ENCODE data around the gene PACSIN1.

The PACSIN1 gene

GRCh38 chr6:34535646-34536045 lies 69.8 kb downstream of the PACSIN1 start:
- Histone ChIP-seq H3K27ac (no peak overlapping the region), H3K9ac (ENCODE audit: insufficient read length) (no peak overlapping the region), H3K4me3 (no peak overlapping the region), H3K36me3 (ENCODE audit: insufficient read depth, low read length) (no peaks in the 10 kb centered on the region), H3K9me3 (ENCODE audit: low read depth, low read length) (no peaks in the 10 kb centered on the region)
- TF ChIP-seq FOXP2 (optimal IDR thresholded peaks at IDR 0.05; ENCODE audit: control extremely low read depth, extremely low read length, insufficient read depth) (no peak), EZH2 (IDR thresholded peaks at IDR 0.05) (no peak), POLR2AphosphoS5 (IDR thresholded peaks at IDR 0.05; ENCODE audit: borderline replicate concordance, low read depth, low read length) (no peak)
- no peak for DNase-seq (ENCODE audit: low read depth, low spot score)

DNA sequence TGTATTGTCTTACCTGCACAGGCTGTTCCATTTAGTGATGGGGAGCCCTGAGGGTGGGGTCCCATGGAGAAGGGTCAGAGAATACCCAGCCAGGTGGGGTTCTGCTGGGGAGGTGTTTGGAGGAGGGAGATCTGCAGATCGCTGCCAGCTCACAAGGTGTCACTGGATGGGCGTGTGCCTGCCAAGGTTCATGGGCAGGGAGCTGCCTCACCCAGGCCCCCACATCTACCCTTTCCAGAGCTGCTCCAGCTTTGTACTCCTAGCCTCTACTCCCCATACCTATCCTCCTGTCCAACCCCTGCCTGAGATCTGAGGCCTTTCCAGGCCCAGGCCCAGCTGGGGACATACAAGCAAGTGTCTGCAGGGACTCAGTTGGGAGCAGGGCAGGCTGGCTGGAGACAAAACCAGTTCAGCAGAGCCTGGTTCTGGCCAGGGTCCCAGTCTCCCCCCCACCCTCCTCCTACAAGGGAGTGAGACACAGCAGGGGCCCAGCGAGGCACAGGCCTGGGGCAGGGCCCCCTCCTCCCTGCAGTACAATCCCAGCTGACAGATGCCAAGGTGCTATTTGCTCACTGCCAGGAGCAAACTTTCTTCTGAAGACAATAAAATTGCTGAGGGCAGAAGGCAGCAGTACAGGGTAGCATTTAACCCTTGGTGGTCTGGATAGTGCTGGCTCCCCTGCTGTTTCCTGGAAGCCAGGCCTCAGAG lies 70.5 kb downstream of the PACSIN1 start:
- TF ChIP-seq EZH2 (IDR thresholded peaks at IDR 0.05) (no peak), FOXP2 (optimal IDR thresholded peaks at IDR 0.05; ENCODE audit: control extremely low read depth, extremely low read length, insufficient read depth) (no peak), POLR2AphosphoS5 (IDR thresholded peaks at IDR 0.05; ENCODE audit: borderline replicate concordance, low read depth, low read length) (no peak)
- no peaks in the 10 kb centered on the region for H3K36me3 ChIP-seq (ENCODE audit: insufficient read depth, low read length)
- H3K9me3 ChIP-seq (ENCODE audit: low read depth, low read length): no peaks in the 10 kb centered on the region
- DNase-seq (ENCODE audit: low read depth, low spot score): no peak
- H3K4me3 ChIP-seq: no peak overlapping the region; the same call in 1 of the 2 replicates
- no peak overlapping the region for H3K27ac ChIP-seq
- H3K9ac ChIP-seq (ENCODE audit: insufficient read length): no peak overlapping the region

DNA sequence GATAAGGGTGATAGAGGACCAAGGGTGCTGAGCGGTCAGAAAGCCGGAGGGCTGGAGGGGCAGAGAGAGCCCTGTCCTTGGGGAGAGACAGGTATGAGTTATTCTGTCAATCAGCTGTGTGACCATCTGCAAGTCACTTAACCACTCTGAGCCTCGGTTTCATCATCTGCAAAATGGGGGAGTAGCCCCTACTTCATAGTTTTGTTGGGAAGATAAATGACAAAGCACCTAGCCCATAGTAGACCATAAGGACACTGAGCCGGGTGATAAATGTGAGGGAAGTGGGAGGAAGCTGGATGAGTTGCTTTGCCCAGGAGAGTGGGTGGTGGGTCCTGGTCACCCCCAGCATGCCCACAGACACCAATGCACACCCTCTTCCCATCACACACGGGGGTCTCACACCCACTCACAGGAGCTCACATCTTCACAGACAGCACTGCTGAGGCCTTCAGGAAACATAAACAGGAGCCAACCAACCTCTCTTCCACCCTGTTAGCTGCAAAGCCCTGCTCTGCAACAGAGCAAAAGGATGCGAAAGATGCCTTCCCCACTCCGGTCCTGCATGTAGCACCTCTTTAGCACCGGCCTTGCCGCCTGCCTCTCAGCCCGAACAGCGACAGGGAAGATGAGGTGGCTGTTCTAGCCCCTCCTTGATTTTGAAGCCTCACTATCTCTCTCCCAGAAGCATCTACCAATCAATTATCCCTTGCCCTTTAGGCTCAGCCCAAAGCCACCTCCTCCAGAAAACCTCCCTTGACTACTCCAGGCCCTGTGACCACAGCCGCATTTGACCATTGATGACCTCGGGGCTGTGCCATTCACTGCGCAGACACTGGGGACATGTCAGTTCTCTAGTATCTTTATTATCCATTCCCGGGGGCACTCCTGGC lies 71.3 kb downstream of the PACSIN1 start:
- no peaks in the 10 kb centered on the region for H3K36me3 ChIP-seq (ENCODE audit: insufficient read depth, low read length)
- DNase-seq (ENCODE audit: low read depth, low spot score): no peak
- no peak overlapping the region for H3K9ac ChIP-seq (ENCODE audit: insufficient read length)
- no peak overlapping the region for H3K4me3 ChIP-seq
- TF ChIP-seq POLR2AphosphoS5 (IDR thresholded peaks at IDR 0.05; ENCODE audit: borderline replicate concordance, low read depth, low read length) (no peak), FOXP2 (optimal IDR thresholded peaks at IDR 0.05; ENCODE audit: control extremely low read depth, extremely low read length, insufficient read depth) (no peak), EZH2 (IDR thresholded peaks at IDR 0.05) (no peak)
- no peak overlapping the region for H3K27ac ChIP-seq
- no peaks in the 10 kb centered on the region for H3K9me3 ChIP-seq (ENCODE audit: low read depth, low read length)

- no peak for DNase-seq (ENCODE audit: low read depth, low spot score)
- TF ChIP-seq EZH2 (IDR thresholded peaks at IDR 0.05) (no peak), FOXP2 (optimal IDR thresholded peaks at IDR 0.05; ENCODE audit: control extremely low read depth, extremely low read length, insufficient read depth) (no peak), POLR2AphosphoS5 (IDR thresholded peaks at IDR 0.05; ENCODE audit: borderline replicate concordance, low read depth, low read length) (no peak)
- Histone ChIP-seq H3K36me3 (ENCODE audit: insufficient read depth, low read length) (no peaks in the 10 kb centered on the region), H3K27ac (no peak overlapping the region), H3K9me3 (ENCODE audit: low read depth, low read length) (no peaks in the 10 kb centered on the region), H3K4me3 (no peak overlapping the region), H3K9ac (ENCODE audit: insufficient read length) (no peak overlapping the region)
Observed at GRCh38 chr6:34537922-34538550, 72.2 kb downstream of the PACSIN1 start.

DNA sequence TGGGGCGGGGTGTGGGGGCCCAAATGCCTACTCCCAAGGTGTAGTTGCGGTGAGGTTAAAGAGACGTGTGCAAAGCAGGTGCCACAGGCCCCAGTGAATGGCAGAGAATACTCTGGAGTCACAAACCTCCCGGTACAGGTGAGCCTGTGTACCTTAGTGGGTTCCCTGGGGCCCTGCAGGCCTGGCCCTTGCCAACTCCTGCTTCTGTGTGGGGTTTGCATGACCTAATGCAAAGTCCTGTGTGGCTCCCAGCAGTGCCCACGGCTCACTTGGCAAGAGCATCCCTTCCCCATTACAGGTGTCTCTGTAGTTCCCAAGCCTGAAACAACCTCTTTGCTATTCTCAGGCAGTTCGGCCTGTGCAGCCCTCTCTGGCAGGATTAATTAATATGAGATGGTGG lies 72.7 kb downstream of the PACSIN1 start:
- no peak overlapping the region for H3K4me3 ChIP-seq
- H3K27ac ChIP-seq: no peak overlapping the region
- H3K36me3 ChIP-seq (ENCODE audit: insufficient read depth, low read length): no peaks in the 10 kb centered on the region
- no peaks in the 10 kb centered on the region for H3K9me3 ChIP-seq (ENCODE audit: low read depth, low read length)
- DNase-seq (ENCODE audit: low read depth, low spot score): no peak
- TF ChIP-seq POLR2AphosphoS5 (IDR thresholded peaks at IDR 0.05; ENCODE audit: borderline replicate concordance, low read depth, low read length) (no peak), EZH2 (IDR thresholded peaks at IDR 0.05) (no peak), FOXP2 (optimal IDR thresholded peaks at IDR 0.05; ENCODE audit: control extremely low read depth, extremely low read length, insufficient read depth) (no peak)
- no peak overlapping the region for H3K9ac ChIP-seq (ENCODE audit: insufficient read length)

- DNase-seq (ENCODE audit: low read depth, low spot score): no peak
- no peak for TF ChIP-seq POLR2AphosphoS5 (IDR thresholded peaks at IDR 0.05; ENCODE audit: borderline replicate concordance, low read depth, low read length)
- TF ChIP-seq FOXP2 (optimal IDR thresholded peaks at IDR 0.05; ENCODE audit: control extremely low read depth, extremely low read length, insufficient read depth): no peak
- TF ChIP-seq EZH2 (IDR thresholded peaks at IDR 0.05): no peak
- no peaks in the 10 kb centered on the region for H3K36me3 ChIP-seq (ENCODE audit: insufficient read depth, low read length)
- H3K27ac ChIP-seq: no peak overlapping the region
- H3K9ac ChIP-seq (ENCODE audit: insufficient read length): no peak overlapping the region
- H3K4me3 ChIP-seq: no peak overlapping the region
- H3K9me3 ChIP-seq (ENCODE audit: low read depth, low read length): no peaks in the 10 kb centered on the region
Observed at GRCh38 chr6:34539181-34539580, 73.3 kb downstream of the PACSIN1 start.

GRCh38 chr6:34540222-34540621 lies 74.3 kb downstream of the PACSIN1 start:
- H3K9me3 ChIP-seq (ENCODE audit: low read depth, low read length): no peaks in the 10 kb centered on the region
- no peak overlapping the region for H3K27ac ChIP-seq
- H3K36me3 ChIP-seq (ENCODE audit: insufficient read depth, low read length): no peaks in the 10 kb centered on the region
- no peak overlapping the region for H3K9ac ChIP-seq (ENCODE audit: insufficient read length)
- TF ChIP-seq POLR2AphosphoS5 (IDR thresholded peaks at IDR 0.05; ENCODE audit: borderline replicate concordance, low read depth, low read length) (no peak), FOXP2 (optimal IDR thresholded peaks at IDR 0.05; ENCODE audit: control extremely low read depth, extremely low read length, insufficient read depth) (no peak), EZH2 (IDR thresholded peaks at IDR 0.05) (no peak)
- no peak for DNase-seq (ENCODE audit: low read depth, low spot score)
- H3K4me3 ChIP-seq: no peak overlapping the region

GRCh38 chr6:34540841-34541240 lies 75.0 kb downstream of the PACSIN1 start:
- Histone ChIP-seq H3K27ac (no peak overlapping the region), H3K36me3 (ENCODE audit: insufficient read depth, low read length) (no peaks in the 10 kb centered on the region), H3K4me3 (no peak overlapping the region), H3K9ac (ENCODE audit: insufficient read length) (no peak overlapping the region), H3K9me3 (ENCODE audit: low read depth, low read length) (no peaks in the 10 kb centered on the region)
- no peak for TF ChIP-seq POLR2AphosphoS5 (IDR thresholded peaks at IDR 0.05; ENCODE audit: borderline replicate concordance, low read depth, low read length)
- no peak for TF ChIP-seq EZH2 (IDR thresholded peaks at IDR 0.05)
- no peak for TF ChIP-seq FOXP2 (optimal IDR thresholded peaks at IDR 0.05; ENCODE audit: control extremely low read depth, extremely low read length, insufficient read depth)
- DNase-seq (ENCODE audit: low read depth, low spot score): no peak

Data from SK-N-MC (cell line).